Mesothelial cell of epicardium (in vitro differentiated cells): ENCODE results near the gene BBIP1. TPM values are rescaled to one million over a fixed set of nuclear protein-coding genes. Genes with fewer than 3 reads are reported as not detected.

ENCODE experiments used
- DNase-seq, 2 experiments: peaks; one replicate each; pipeline ENCODE4 v3.0.0; 2021; ENCODE audit warnings: low spot score in 2 of 2; ENCODE audit not compliant: unreplicated experiment in 2 of 2
- H3K27ac Mint-ChIP-seq: 2 replicates; pipeline ENCODE4 v1.8.0; 2021; ENCODE audit warnings: mixed read lengths
- H3K27me3 Mint-ChIP-seq: 2 replicates; pipeline ENCODE4 v1.8.0; 2021; ENCODE audit warnings: low read depth, mixed read lengths
- H3K36me3 Mint-ChIP-seq: 2 replicates; pipeline ENCODE4 v1.8.0; 2021; ENCODE audit warnings: mixed read lengths
- H3K4me1 Mint-ChIP-seq: 2 replicates; pipeline ENCODE4 v1.8.0; 2021; ENCODE audit warnings: mixed read lengths
- H3K4me3 Mint-ChIP-seq: 2 replicates; pipeline ENCODE4 v1.8.0; 2021; ENCODE audit warnings: mild to moderate bottlenecking, moderate library complexity, mixed read lengths
- H3K9me3 Mint-ChIP-seq: 2 replicates; pipeline ENCODE4 v1.8.0; 2021; ENCODE audit warnings: mixed read lengths
- total RNA-seq: library from RNA; stranded (reverse); gene quantifications from 3 replicates; pipeline ENCODE4 v1.2.1, GENCODE V29; 2021
- TF ChIP-seq, protein P1 (sequence below): fragments of 200-600 bp; sonication (generic); IDR thresholded peaks from one replicate; pipeline ENCODE4 v1.5.0; 2021; ENCODE audit warnings: antibody characterized with exemption; ENCODE audit not compliant: unreplicated experiment

Gene BBIP1
- total RNA-seq, 1 donor from 2014 or later, result 16.3 TPM

DNA sequence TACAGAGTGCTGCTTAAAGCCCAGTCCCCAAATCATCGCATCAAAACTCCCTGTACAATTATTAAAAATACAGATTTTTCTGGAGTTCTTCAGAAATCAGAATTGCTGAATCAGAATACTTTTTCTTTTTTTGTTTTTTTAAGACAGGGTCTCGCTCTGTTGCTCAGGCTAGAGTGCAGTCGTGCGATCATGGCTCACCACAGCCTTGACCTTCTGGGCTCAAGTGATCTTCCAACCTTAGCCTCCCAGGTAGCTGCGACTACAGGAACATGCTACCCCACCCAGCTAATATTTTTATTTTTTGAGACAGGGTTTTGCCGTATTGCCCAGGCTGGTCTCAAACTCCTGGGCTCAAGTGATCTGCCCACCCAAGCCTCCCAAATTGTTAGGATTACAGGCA is 3.9 kb downstream of the BBIP1 start:
- Mint-ChIP-seq H3K9me3 (no peaks in the 10 kb centered on the region), H3K4me1 (peaks cover 23% of the 10 kb centered on the region), H3K4me3 (no peak overlapping the region), H3K27ac (no peak overlapping the region), H3K36me3 (peaks cover 1% of the 10 kb centered on the region), H3K27me3 (no peaks in the 10 kb centered on the region)
- TF ChIP-seq, protein P1, sequence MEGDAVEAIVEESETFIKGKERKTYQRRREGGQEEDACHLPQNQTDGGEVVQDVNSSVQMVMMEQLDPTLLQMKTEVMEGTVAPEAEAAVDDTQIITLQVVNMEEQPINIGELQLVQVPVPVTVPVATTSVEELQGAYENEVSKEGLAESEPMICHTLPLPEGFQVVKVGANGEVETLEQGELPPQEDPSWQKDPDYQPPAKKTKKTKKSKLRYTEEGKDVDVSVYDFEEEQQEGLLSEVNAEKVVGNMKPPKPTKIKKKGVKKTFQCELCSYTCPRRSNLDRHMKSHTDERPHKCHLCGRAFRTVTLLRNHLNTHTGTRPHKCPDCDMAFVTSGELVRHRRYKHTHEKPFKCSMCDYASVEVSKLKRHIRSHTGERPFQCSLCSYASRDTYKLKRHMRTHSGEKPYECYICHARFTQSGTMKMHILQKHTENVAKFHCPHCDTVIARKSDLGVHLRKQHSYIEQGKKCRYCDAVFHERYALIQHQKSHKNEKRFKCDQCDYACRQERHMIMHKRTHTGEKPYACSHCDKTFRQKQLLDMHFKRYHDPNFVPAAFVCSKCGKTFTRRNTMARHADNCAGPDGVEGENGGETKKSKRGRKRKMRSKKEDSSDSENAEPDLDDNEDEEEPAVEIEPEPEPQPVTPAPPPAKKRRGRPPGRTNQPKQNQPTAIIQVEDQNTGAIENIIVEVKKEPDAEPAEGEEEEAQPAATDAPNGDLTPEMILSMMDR, result no peak
- no peak for DNase-seq

DNA sequence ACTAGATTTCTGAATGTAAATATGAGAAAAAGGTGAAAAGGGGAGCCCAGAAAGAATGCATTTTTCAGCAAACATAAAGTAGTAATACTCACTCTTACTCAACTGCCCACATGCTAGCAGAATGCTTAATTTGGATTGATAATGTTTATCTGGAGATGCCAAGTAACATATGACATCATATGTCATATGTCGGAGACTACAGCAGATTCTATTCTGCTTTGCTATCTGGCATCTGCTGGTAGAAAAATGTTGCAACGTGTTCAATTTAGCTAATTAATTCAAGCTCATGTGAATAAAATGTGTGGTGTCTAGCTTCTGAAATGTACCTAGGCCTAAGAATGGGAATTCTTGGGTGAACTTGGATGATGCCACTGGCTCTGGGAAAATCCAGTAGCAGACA is 4.5 kb downstream of the BBIP1 start:
- DNase-seq, result no peak
- Mint-ChIP-seq H3K36me3 (peaks cover 1% of the 10 kb centered on the region), H3K4me3 (no peak overlapping the region), H3K27ac (no peak overlapping the region), H3K4me1 (peaks cover 23% of the 10 kb centered on the region), H3K27me3 (no peaks in the 10 kb centered on the region), H3K9me3 (no peaks in the 10 kb centered on the region)
- TF ChIP-seq, protein P1, result no peak

DNA sequence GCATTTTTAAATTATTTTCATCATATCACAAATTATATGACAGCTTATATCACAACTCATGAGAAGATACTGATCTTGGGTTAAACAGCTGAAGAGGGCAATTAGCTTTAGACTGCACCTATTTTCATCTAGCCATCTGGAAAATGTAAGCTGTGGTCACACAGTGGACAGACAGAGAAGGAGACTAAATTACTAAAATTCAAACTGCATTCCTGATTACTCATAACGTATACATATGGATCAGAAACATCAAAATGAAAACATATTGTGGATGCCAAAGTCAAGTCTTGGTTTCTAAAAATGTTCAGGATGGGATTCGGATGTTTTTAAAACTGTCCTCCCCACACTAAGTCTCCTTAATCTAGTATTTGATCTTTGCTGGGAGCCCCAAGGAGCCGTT is 6.6 kb downstream of the BBIP1 start:
- Mint-ChIP-seq H3K27me3 (no peaks in the 10 kb centered on the region), H3K4me1 (peaks cover 21% of the 10 kb centered on the region), H3K4me3 (no peak overlapping the region), H3K36me3 (peaks cover 1% of the 10 kb centered on the region), H3K27ac (no peak overlapping the region), H3K9me3 (no peaks in the 10 kb centered on the region)
- TF ChIP-seq, protein P1, result no peak
- DNase-seq, result no peak

DNA sequence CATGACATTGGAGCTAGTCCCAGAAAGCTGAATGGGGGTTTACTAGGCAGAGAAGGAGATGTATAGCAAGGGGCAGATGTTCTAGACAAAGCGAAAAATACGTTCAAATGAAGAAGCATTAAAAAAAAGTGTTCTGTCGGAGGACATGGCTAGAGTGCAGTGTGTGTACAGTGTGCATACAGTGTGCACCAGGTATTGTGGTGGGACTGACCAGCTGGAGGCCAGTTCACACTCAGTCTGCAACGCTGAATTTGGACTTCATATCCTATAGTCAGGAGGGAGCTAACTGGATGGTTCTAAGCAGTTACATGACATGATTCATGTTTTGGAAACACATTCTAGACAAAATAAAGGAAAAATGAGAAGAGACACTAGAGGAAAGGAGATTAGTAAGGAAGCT is 8.8 kb downstream of the BBIP1 start:
- TF ChIP-seq, protein P1, result no peak
- no peaks in the 10 kb centered on the region for H3K9me3 Mint-ChIP-seq
- peaks cover 3% of the 10 kb centered on the region for H3K36me3 Mint-ChIP-seq
- H3K4me3 Mint-ChIP-seq, result no peak overlapping the region
- peaks cover 9% of the 10 kb centered on the region for H3K4me1 Mint-ChIP-seq
- DNase-seq, result no peak
- H3K27ac Mint-ChIP-seq, result no peak overlapping the region
- H3K27me3 Mint-ChIP-seq, result no peaks in the 10 kb centered on the region

DNA sequence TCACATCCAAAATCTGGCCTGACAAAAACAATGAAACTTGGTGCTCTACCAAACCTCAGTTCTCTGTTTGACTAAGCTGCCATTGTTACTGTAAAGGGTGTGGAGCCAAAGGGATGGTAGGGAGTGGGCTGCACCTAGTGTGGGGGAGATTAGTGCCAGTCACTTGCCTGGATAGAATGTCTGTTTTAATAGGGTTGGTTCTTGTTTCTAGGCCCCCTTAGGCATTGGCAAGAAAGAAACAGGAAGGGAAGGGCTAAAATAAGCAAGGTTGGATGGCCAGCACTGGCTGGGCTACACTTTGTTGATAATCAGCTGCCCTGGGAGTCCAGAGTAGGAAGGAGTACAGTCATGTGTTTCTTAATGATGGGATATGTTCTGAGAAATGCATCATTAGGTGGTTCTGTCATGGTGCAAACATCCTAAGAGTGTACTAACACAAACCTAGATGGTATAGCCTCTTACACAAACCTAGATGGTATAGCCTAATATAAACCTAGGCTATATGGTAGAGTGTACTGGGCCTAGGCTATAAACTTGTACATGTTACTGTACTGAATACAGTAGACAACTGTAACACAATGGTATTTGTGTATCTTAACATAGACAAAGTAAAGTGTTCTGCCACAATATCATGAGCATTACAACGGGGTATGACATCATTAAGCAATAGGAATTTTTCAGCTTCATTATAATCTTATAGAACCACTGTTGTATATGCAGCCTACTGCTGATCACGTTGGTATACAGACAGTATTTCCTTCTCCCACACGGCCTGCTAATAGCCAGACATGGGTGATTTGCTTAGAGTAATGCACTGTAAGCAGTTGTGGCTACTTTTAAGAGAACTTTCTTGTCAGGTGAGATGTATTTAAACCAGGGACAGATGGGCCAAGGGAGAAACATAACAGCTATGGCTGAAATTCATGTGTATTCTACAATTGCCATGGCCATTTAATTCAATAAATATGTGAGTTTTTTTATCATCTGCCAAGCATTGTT is 15.4 kb downstream of the BBIP1 start:
- no peaks in the 10 kb centered on the region for H3K27me3 Mint-ChIP-seq
- H3K36me3 Mint-ChIP-seq, result peaks cover 30% of the 10 kb centered on the region
- no peak for DNase-seq
- H3K4me1 Mint-ChIP-seq, result peaks cover 4% of the 10 kb centered on the region
- no peaks in the 10 kb centered on the region for H3K9me3 Mint-ChIP-seq
- no peak overlapping the region for H3K27ac Mint-ChIP-seq
- TF ChIP-seq, protein P1, result no peak
- H3K4me3 Mint-ChIP-seq, result no peak overlapping the region
